Hepatocyte (in vitro differentiated cells): ENCODE results near the gene NLK. TPM values are rescaled to one million over a fixed set of nuclear protein-coding genes. Genes with fewer than 3 reads are reported as not detected.

ENCODE experiments used
- DNase-seq: peaks from one replicate; pipeline ENCODE4 v3.0.0-alpha.2; 2016; ENCODE audit warnings: low spot score
- H2AFZ ChIP-seq: fragments of 200-600 bp; sonication (generic); 2 replicates; pipeline ENCODE4 v1.6.0; 2016; ENCODE audit warnings: antibody characterized with exemption, mild to moderate bottlenecking
- H3K27ac ChIP-seq: fragments of 200-600 bp; sonication (generic); 2 replicates; pipeline ENCODE4 v1.5.1; 2016; ENCODE audit warnings: mild to moderate bottlenecking
- H3K27me3 ChIP-seq: fragments of 200-600 bp; sonication (generic); 2 replicates; pipeline ENCODE4 v1.6.1; 2016
- H3K36me3 ChIP-seq: fragments of 200-600 bp; sonication (generic); replicated peaks from 2 replicates; pipeline ENCODE4 v1.5.1; 2016; ENCODE audit warnings: low read depth; ENCODE audit not compliant: insufficient read depth
- H3K4me1 ChIP-seq: fragments of 200-600 bp; sonication (generic); 2 replicates; pipeline ENCODE4 v1.5.1; 2016; ENCODE audit warnings: mild to moderate bottlenecking, moderate library complexity; ENCODE audit not compliant: insufficient read depth
- H3K4me2 ChIP-seq: fragments of 200-600 bp; sonication (generic); 2 replicates; pipeline ENCODE4 v1.6.0; 2016
- H3K4me3 ChIP-seq: fragments of 200-600 bp; sonication (generic); 2 replicates; pipeline ENCODE4 v1.5.1; 2016; ENCODE audit warnings: mild to moderate bottlenecking
- H3K79me2 ChIP-seq: fragments of 200-600 bp; sonication (generic); 2 replicates; pipeline ENCODE4 v1.6.0; 2017; ENCODE audit warnings: mild to moderate bottlenecking
- H3K9me2 ChIP-seq: fragments of 200-600 bp; sonication (generic); replicated peaks from 2 replicates; pipeline ENCODE4 v1.6.0; 2017; ENCODE audit warnings: mild to moderate bottlenecking; ENCODE audit not compliant: insufficient read depth
- H3K9me3 ChIP-seq: fragments of 200-600 bp; sonication (generic); 2 replicates; pipeline ENCODE4 v1.5.1; 2016; ENCODE audit warnings: low read depth, mild to moderate bottlenecking
- H4K20me1 ChIP-seq: fragments of 200-600 bp; sonication (generic); 2 replicates; pipeline ENCODE4 v1.6.0; 2016; ENCODE audit warnings: mild to moderate bottlenecking; ENCODE audit not compliant: insufficient read depth, poor library complexity, severe bottlenecking
- EZH2 ChIP-seq: fragments of 200-600 bp; sonication (generic); IDR thresholded peaks from 2 replicates; pipeline ENCODE4 v1.6.1; 2016; ENCODE audit warnings: antibody characterized with exemption, mild to moderate bottlenecking, borderline replicate concordance
- EZH2phosphoT487 ChIP-seq: fragments of 200-600 bp; sonication (generic); IDR thresholded peaks from one replicate; pipeline ENCODE4 v1.6.1; 2018; ENCODE audit warnings: antibody characterized with exemption, mild to moderate bottlenecking, low read depth, moderate library complexity; ENCODE audit not compliant: unreplicated experiment, severe bottlenecking
- WGBS: methylation state at CpG from one replicate; pipeline ENCODE4 v1.1.6; 2016; ENCODE audit warnings: low lambda C conversion rate; ENCODE audit errors: missing lambda C conversion rate; 5-methylcytosine and 5-hydroxymethylcytosine counted together
- polyA plus RNA-seq: library from polyadenylated mRNA; unstranded; fragments of >200 nt; fragmentation: Nextera tagmentation; extraction: Ambion mirVana; gene quantifications from 2 replicates; pipeline ENCODE4 v1.2.1, GENCODE V29; 2016
- total RNA-seq: library from RNA; depleted of rRNA; stranded (reverse); fragments of >200 nt; gene quantifications from 2 replicates; pipeline ENCODE4 v1.2.3, GENCODE V29; 2014
- TF ChIP-seq, protein P1 (sequence below): fragments of 200-600 bp; sonication (generic); IDR thresholded peaks from 2 replicates; pipeline ENCODE4 v1.5.1; 2016; ENCODE audit warnings: antibody characterized with exemption, mild to moderate bottlenecking; ENCODE audit not compliant: poor library complexity

NLK gene
- total and polyA plus RNA-seq, 2 experiments from 2014 or later = 5.2 to 24.9 TPM

DNA sequence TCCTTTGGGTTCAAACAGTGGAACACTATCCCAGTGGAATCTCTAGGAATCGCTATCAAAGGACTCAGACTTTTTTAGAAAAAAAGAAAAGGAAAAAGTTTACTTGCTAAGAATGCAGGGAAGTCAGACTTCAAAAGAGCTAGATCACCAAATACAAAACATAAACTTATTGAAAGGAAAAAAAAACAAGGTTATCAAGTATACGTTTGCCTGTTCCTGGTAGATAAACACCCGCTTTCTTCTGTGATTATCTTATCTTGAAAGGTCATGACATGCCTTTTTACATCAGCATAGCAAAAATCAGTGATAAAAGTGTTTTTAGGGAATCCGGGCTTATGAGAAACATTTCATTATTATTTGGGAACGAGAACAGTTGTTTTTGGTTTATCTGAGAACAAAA lies 147.2 kb downstream of the NLK start:
- 20% methylated on average over 5 of the region's 5 CpGs for WGBS

DNA sequence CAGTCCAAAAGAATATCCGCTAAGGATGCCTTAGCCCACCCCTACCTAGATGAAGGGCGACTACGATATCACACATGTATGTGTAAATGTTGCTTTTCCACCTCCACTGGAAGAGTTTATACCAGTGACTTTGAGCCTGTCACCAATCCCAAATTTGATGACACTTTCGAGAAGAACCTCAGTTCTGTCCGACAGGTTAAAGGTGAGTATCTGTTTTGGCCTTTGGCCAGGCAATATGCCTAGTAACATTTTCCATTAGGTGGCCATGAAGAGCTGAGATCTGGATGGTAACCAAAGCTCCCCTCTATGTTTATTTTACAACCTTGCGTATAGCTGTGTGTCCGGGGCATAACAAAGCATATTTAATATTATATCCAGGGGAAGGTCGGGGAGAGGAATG lies 148.5 kb downstream of the NLK start:
- peaks cover 7% of the 10 kb centered on the region for H3K4me1 ChIP-seq
- WGBS = 91% methylated on average over 8 of the region's 8 CpGs
- H3K27ac ChIP-seq = no peak overlapping the region
- DNase-seq = no peak
- no peaks in the 10 kb centered on the region for H3K27me3 ChIP-seq
- no peaks in the 10 kb centered on the region for H3K79me2 ChIP-seq
- H3K9me2 ChIP-seq = no peaks in the 10 kb centered on the region
- H2AFZ ChIP-seq = no peak overlapping the region
- H3K4me2 ChIP-seq = no peak overlapping the region
- H4K20me1 ChIP-seq = no peaks in the 10 kb centered on the region
- H3K36me3 ChIP-seq = peaks cover under 1% of the 10 kb centered on the region
- no peaks in the 10 kb centered on the region for H3K9me3 ChIP-seq
- H3K4me3 ChIP-seq = no peak overlapping the region
- TF ChIP-seq, protein P1, sequence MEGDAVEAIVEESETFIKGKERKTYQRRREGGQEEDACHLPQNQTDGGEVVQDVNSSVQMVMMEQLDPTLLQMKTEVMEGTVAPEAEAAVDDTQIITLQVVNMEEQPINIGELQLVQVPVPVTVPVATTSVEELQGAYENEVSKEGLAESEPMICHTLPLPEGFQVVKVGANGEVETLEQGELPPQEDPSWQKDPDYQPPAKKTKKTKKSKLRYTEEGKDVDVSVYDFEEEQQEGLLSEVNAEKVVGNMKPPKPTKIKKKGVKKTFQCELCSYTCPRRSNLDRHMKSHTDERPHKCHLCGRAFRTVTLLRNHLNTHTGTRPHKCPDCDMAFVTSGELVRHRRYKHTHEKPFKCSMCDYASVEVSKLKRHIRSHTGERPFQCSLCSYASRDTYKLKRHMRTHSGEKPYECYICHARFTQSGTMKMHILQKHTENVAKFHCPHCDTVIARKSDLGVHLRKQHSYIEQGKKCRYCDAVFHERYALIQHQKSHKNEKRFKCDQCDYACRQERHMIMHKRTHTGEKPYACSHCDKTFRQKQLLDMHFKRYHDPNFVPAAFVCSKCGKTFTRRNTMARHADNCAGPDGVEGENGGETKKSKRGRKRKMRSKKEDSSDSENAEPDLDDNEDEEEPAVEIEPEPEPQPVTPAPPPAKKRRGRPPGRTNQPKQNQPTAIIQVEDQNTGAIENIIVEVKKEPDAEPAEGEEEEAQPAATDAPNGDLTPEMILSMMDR = no peak
- TF ChIP-seq EZH2phosphoT487 (no peak), EZH2 (no peak)

More for the DNA sequence above, 147.2 kb downstream of the NLK start:
- H3K4me2 ChIP-seq = no peak overlapping the region
- peaks cover 7% of the 10 kb centered on the region for H3K4me1 ChIP-seq
- no peaks in the 10 kb centered on the region for H3K9me2 ChIP-seq
- H2AFZ ChIP-seq = no peak overlapping the region
- H3K36me3 ChIP-seq = peaks cover 4% of the 10 kb centered on the region
- no peak overlapping the region for H3K27ac ChIP-seq
- DNase-seq = no peak
- TF ChIP-seq, protein P1 = no peak
- TF ChIP-seq EZH2 = no peak
- TF ChIP-seq EZH2phosphoT487 = no peak
- H4K20me1 ChIP-seq = no peaks in the 10 kb centered on the region
- H3K27me3 ChIP-seq = no peaks in the 10 kb centered on the region
- no peaks in the 10 kb centered on the region for H3K9me3 ChIP-seq
- H3K4me3 ChIP-seq = no peak overlapping the region
- no peaks in the 10 kb centered on the region for H3K79me2 ChIP-seq

DNA sequence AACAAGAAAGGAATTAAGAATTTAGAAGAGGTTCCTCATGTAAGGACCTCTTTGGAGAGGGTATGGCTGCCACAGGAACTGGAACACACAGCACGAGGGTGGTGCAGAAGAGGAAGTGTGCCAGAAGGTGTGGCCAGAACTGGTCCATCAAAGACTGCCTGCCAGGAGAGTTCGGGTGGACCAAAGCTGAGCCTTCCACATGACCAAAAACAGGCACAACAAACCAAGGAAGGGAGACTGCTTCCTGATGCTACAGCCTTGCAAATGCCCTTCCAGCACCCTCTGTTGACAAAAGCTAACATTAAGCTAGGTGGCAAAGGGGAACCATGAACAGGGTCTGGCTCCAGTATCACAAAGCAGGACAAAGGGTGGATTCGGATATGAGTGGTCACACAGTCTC lies 150.8 kb downstream of the NLK start:
- Histone ChIP-seq H3K4me2 (no peak overlapping the region), H3K27ac (no peak overlapping the region), H3K36me3 (no peaks in the 10 kb centered on the region), H2AFZ (no peak overlapping the region), H3K4me1 (peaks cover 7% of the 10 kb centered on the region), H3K4me3 (no peak overlapping the region), H3K9me3 (no peaks in the 10 kb centered on the region), H3K27me3 (no peaks in the 10 kb centered on the region), H3K9me2 (no peaks in the 10 kb centered on the region), H4K20me1 (no peaks in the 10 kb centered on the region), H3K79me2 (no peaks in the 10 kb centered on the region)
- no peak for DNase-seq
- WGBS = 85% methylated on average over 3 of the region's 3 CpGs
- no peak for TF ChIP-seq EZH2phosphoT487
- TF ChIP-seq, protein P1 = no peak
- no peak for TF ChIP-seq EZH2

DNA sequence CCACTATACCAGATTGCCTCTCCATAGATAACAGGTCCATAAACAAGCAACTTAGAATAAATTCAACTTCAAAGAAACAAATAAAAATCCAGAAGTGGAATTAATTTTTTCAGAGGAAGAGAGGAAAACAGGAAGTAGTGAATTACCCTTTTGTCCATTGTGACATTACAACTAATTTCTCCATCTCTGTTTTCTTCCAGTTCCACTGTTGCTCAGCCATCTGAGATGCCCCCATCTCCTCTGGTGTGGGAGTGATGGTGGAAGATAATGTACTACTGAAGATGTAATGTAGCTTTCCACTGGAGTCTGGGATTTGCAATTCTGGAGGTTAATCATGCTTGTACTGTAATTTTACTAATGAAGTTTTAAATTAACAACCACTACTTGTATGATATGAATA lies 151.9 kb downstream of the NLK start:
- Histone ChIP-seq H3K9me3 (no peaks in the 10 kb centered on the region), H3K27me3 (no peaks in the 10 kb centered on the region), H3K27ac (no peak overlapping the region), H3K4me2 (no peak overlapping the region), H2AFZ (no peak overlapping the region), H3K4me3 (no peak overlapping the region), H3K4me1 (peaks cover 6% of the 10 kb centered on the region), H4K20me1 (no peaks in the 10 kb centered on the region), H3K79me2 (no peaks in the 10 kb centered on the region), H3K9me2 (no peaks in the 10 kb centered on the region), H3K36me3 (no peaks in the 10 kb centered on the region)
- DNase-seq = no peak
- TF ChIP-seq EZH2phosphoT487 = no peak
- no peak for TF ChIP-seq EZH2
- TF ChIP-seq, protein P1 = no peak
